GM10266 (cell line): Measurements from ENCODE around the gene MUC5B.
"Not testable (repeated sequence)": the region's sequence is repeated elsewhere in the genome, so short reads cannot be mapped to it uniquely, and the experiment has no call there.

Source experiments
- DNase-seq: peaks from one replicate; pipeline ENCODE4 v3.0.0; 2012; ENCODE audit errors: extremely low spot score
- CTCF ChIP-seq: IDR thresholded peaks from 2 replicates; pipeline ENCODE4 v1.5.1; 2012; ENCODE audit warnings: mild to moderate bottlenecking, low read depth; ENCODE audit not compliant: control insufficient read depth, insufficient read depth; ENCODE audit errors: missing control alignments

The MUC5B gene

GRCh38 chr11:1207401-1208143, 15.3 kb upstream of the MUC5B start:
- TF ChIP-seq CTCF: no peak
- DNase-seq: peak; percentile 4

GRCh38 chr11:1208144-1208393, 14.8 kb upstream of the MUC5B start:
- DNase-seq: no peak
- no peak for TF ChIP-seq CTCF

GRCh38 chr11:1208394-1209261, 14.2 kb upstream of the MUC5B start:
- peak; percentile 7 for DNase-seq
- no peak for TF ChIP-seq CTCF

- no peak for DNase-seq
- TF ChIP-seq CTCF: no peak
Observed at GRCh38 chr11:1209371-1210057, 13.4 kb upstream of the MUC5B start.

- no peak for DNase-seq
- TF ChIP-seq CTCF: no peak
Observed at GRCh38 chr11:1211838-1212237, 11.0 kb upstream of the MUC5B start.

- DNase-seq: not testable (repeated sequence)
Observed at GRCh38 chr11:1215826-1216225, 7.0 kb upstream of the MUC5B start.

GRCh38 chr11:1217151-1217550, 5.7 kb upstream of the MUC5B start:
- TF ChIP-seq CTCF: no peak
- no peak for DNase-seq
